Testis (tissue), 2 donors: ENCODE data around the gene KLF6.

ENCODE experiments used
- CTCF ChIP-seq, 3 experiments: fragments of 450-650 bp in 2 of 3; fragments of 200-600 bp in 1 of 3; sonication (generic) in 1 of 3; IDR thresholded peaks; one replicate each; pipeline ENCODE4 v1.5.1; 2016 to 2019; ENCODE audit warnings: antibody characterized with exemption in 3 of 3, mild to moderate bottlenecking in 2 of 3, moderate library complexity in 1 of 3
- POLR2A ChIP-seq: fragments of 450-650 bp; IDR thresholded peaks from one replicate; pipeline ENCODE4 v1.6.1; 2017; ENCODE audit warnings: antibody characterized with exemption, mild to moderate bottlenecking, moderate library complexity

DNA sequence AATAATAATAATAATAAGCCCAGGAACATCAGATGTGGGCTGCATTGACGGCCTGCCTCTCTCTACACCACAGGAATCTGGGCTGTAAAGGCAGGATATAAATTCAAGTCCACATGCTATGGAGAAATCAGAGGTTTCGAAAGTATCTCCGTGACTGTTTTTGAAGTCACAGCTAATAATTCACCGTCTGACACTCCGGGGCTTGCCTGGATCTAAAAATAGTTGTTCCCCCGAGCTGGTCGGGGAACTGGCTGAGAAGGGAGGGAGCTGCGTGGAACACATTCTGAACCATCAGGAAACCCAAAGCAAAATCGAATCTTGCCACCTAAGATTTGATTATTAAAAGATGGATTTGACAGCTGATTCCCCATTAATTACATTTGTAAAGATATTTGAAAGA is 35.4 kb downstream of the KLF6 start:
- TF ChIP-seq CTCF (IDR thresholded peaks at IDR 0.05) (no peak), POLR2A (no peak)
